Dendritic cell treated with granulocyte-macrophage colony-stimulating factor and Interleukin-4, amounts not matched to agents 40 ng/mL and 50 ng/mL, for 4 days (primary cell): Measurements from ENCODE around the gene RBM38.

Source experiments
- H3K27ac Mint-ChIP-seq: one replicate; pipeline ENCODE4 v1.8.0; 2022; ENCODE audit warnings: mild to moderate bottlenecking, mixed read lengths
- H3K27me3 Mint-ChIP-seq: one replicate; pipeline ENCODE4 v1.8.0; 2022; ENCODE audit warnings: mild to moderate bottlenecking, mixed read lengths
- H3K36me3 Mint-ChIP-seq: one replicate; pipeline ENCODE4 v1.8.0; 2022; ENCODE audit warnings: low read depth, mixed read lengths
- H3K4me1 Mint-ChIP-seq: one replicate; pipeline ENCODE4 v1.8.0; 2022; ENCODE audit warnings: low read depth, mixed read lengths
- H3K4me3 Mint-ChIP-seq: one replicate; pipeline ENCODE4 v1.8.0; 2022; ENCODE audit warnings: mild to moderate bottlenecking, moderate library complexity, mixed read lengths
- H3K9me3 Mint-ChIP-seq: one replicate; pipeline ENCODE4 v1.8.0; 2022; ENCODE audit warnings: mixed read lengths
- intact Hi-C: fragments of 100-400 bp; cut with micrococcal nuclease; formaldehyde crosslinking; loops from one replicate; pipeline ENCODE4 v1.15.0; 2022

The RBM38 gene

DNA sequence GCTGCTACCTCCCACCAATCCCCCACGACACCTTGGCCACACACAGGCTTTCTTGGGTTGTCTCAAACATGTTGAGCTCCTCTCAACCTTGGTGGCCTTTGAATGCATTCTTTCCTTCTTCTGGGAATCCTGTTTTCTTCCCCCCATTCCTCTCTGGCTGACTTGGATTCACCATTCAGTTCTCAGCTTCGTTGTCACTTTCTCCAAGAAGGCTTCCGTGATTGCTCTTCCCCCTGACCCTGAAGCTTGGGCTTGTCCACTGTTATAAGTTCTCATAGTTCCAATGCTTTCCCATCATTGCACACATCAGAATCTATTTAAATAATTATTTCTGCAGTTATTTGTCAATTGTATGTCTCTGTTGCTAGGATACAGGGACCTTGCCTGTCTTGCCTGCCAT, 64.2 kb downstream of the RBM38 start:
- Mint-ChIP-seq H3K4me1 (peaks cover 59% of the 10 kb centered on the region), H3K9me3 (no peaks in the 10 kb centered on the region), H3K4me3 (no peak overlapping the region), H3K27ac (no peak overlapping the region), H3K36me3 (no peaks in the 10 kb centered on the region), H3K27me3 (peaks cover 15% of the 10 kb centered on the region)
- intact Hi-C loops: no loop called here

DNA sequence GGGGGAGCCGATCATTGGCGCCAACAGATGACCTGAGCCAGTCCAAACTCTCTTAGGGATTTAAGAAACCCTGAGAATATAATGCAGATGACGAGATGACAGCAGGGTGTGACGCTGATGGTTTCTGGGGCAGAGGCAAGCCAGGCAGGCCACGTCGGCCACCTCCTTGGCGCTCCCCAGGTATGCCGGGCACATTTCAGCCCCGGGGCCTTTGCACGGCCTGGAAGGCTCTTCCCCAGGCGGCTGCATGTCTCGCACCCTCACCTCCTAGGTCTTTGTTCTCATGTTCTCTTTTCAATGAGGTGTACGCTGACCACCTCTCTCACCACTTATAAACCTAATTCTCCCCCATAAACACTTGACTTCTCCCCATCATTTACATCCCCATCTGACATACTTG, 64.9 kb downstream of the RBM38 start:
- Mint-ChIP-seq H3K9me3 (no peaks in the 10 kb centered on the region), H3K36me3 (no peaks in the 10 kb centered on the region), H3K4me1 (peaks cover 59% of the 10 kb centered on the region), H3K27ac (no peak overlapping the region), H3K4me3 (no peak overlapping the region), H3K27me3 (peaks cover 11% of the 10 kb centered on the region)
- intact Hi-C loops: no loop called here

DNA sequence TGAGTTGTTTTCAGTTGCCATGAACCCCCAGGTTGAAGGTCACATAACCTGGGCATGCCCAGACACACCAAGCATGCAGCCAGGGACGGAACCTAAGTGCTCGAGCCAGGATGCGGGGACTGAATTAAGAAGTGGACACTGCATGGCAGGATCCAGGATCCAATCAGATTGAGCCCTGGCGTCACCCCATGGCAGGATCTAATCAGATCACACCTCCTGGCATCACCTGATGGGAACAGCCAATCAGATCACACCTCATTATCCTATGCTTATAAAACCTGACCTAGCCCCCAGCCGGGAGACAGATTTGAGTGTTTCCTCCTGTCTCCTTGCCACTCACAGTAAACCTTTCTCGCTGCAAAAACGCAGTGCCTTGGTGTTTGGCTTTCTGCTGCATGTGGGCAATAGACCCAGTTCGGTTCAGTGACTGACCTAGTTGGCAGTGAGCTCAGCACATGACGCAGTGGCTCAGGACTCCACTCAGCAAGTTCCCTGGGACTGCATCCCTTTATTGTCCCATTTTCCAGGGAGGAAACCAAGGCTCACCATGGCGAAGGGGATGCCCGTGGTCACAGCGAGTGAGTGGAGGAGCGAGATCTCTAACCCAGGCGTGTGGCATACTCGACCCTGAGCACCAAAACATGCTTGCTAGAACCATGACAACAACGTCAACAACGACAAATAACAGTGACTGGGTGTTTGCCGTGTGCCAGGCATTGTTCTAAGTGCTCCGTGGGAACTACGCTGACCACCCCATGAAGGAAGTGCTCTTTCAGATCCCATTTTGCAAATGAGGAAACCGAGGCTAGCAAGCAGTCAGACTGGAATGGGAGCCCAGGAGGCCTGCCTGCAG, 66.3 kb downstream of the RBM38 start:
- Mint-ChIP-seq H3K4me1 (peaks cover 57% of the 10 kb centered on the region), H3K4me3 (no peak overlapping the region), H3K27me3 (peaks cover 8% of the 10 kb centered on the region), H3K9me3 (no peaks in the 10 kb centered on the region), H3K27ac (peak overlapping the region; percentile 21), H3K36me3 (no peaks in the 10 kb centered on the region)
- intact Hi-C loops: no loop called here

DNA sequence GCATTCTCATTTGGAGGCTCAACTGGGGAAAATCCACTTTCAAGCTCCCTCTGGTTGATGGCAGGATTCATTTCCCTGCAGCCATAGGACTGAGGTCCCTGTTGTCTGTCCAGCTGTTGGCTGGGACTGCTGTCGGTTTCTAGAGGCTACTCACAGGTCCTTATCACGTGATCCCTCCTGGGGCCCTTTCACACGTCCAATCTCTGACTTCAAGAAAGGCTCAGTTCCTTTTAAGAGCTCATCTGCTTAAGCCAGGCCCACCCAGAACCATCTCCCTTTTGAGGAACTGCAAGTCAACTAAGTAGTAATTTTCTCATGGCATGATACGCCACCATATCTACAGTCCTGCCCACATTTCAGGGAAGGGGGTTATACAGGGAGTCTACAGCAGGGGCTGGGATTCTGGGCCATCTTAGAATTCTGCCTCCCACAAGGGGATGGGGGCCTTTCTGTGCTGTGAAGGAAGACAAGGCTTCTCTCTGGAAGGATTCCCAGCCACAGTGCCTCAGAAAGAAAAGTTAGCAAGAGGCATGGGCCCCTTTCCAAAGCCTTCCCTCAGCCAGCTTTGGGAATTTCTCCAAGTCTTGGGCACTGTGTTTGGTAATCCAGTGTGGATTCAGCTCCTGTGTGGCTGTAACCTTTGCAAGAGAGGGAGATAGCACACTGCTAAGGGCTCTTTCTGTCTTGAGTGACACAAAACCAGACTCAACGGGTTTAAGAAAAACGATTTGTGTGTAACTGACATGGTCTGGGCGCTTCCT, 67.4 kb downstream of the RBM38 start:
- Mint-ChIP-seq H3K27me3 (peaks cover 8% of the 10 kb centered on the region), H3K27ac (peak overlapping the region; percentile 21), H3K4me1 (peaks cover 58% of the 10 kb centered on the region), H3K36me3 (no peaks in the 10 kb centered on the region), H3K9me3 (no peaks in the 10 kb centered on the region), H3K4me3 (no peak overlapping the region)
- intact Hi-C loops: no loop called here
